Stimulated activated naive CD8-positive, alpha-beta T cell treated with anti-CD3 and anti-CD28 coated beads, Interleukin-15, amount 100 ng/mL, for 72 hours (primary cell): Measurements from ENCODE around the gene MYL12A.

Experiments used
- ATAC-seq: fragments of 150-1000 bp; cut with Tn5 transposase; 2 replicates; pipeline ENCODE4 v1.10.0; 2021; ENCODE audit warnings: mild to moderate bottlenecking, moderate library complexity
- DNase-seq, 2 donors: peaks; one replicate each; pipeline ENCODE4 v3.0.0; 2021 to 2022
- H3K27ac Mint-ChIP-seq, 2 donors: one replicate each; pipeline ENCODE4 v1.8.0; 2022; ENCODE audit warnings: mild to moderate bottlenecking in 2 of 2, mixed read lengths in 2 of 2, moderate library complexity in 2 of 2
- H3K27me3 Mint-ChIP-seq: one replicate; pipeline ENCODE4 v1.8.0; 2022; ENCODE audit warnings: mixed read lengths
- H3K4me1 Mint-ChIP-seq: one replicate; pipeline ENCODE4 v1.8.0; 2022; ENCODE audit warnings: mild to moderate bottlenecking, mixed read lengths
- H3K4me3 Mint-ChIP-seq, 2 donors: one replicate each; pipeline ENCODE4 v1.8.0; 2022; ENCODE audit warnings: mild to moderate bottlenecking in 2 of 2, mixed read lengths in 2 of 2, moderate library complexity in 1 of 2
- H3K9me3 Mint-ChIP-seq, 2 donors: one replicate each; pipeline ENCODE4 v1.8.0; 2022; ENCODE audit warnings: mixed read lengths in 2 of 2

Gene MYL12A

DNA sequence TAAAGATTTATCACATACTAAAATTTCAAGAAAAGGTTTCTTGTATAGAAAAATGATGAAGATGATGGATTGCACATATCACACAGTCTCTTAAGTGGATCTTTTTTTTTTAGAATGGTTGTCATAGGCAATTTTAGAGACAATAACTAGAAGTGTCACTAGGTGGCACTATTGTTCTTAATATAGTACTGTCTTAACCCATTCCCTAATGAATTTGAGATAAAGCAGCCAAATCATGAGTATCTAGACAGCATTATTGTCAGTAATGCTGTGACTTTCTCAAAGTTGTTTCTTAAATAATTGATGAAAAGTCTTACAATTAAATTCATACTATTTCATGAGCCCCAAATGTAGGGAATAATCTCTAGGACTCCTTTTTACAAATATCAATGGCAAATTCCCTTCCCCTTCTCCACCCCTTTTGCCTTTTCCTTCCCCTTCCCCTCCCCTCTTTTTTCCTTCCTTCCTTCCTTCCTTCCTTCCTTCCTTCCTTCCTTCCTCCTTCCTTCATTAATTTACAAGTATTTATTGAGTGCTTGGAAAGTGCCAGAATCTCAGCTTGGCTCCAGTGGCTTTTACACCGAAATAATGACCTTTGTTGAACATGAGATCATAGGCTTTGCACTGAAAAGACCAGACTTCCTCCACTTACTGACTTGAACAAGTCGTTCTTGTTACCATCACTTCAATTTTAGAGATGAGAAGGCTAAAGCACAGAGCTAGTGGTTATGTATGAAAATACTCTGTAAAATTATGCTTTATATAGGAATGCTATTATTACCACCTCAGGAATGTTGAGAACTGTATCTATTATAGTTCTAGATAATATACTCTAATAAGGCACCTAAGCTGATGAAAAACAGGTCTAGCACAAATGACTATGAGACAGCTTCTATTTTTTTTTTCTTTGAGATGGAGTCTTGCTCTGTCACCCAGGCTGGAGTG is 34.1 kb downstream of the MYL12A start:
- DNase-seq (no peak), ATAC-seq (peak; percentile 89)
- no peaks in the 10 kb centered on the region for H3K27me3 Mint-ChIP-seq
- H3K4me1 Mint-ChIP-seq = peaks cover 6% of the 10 kb centered on the region
- no peaks in the 10 kb centered on the region for H3K9me3 Mint-ChIP-seq
- H3K4me3 Mint-ChIP-seq = no peak overlapping the region
- peak overlapping the region in 1 of 2 donors; percentile 25 for H3K27ac Mint-ChIP-seq

- DNase-seq (no peak), ATAC-seq (no peak)
- no peaks in the 10 kb centered on the region for H3K9me3 Mint-ChIP-seq
- no peak overlapping the region for H3K27ac Mint-ChIP-seq
- H3K4me3 Mint-ChIP-seq = no peak overlapping the region
- H3K27me3 Mint-ChIP-seq = no peaks in the 10 kb centered on the region
- no peaks in the 10 kb centered on the region for H3K4me1 Mint-ChIP-seq
Observed at GRCh38 chr18:3283253-3283863, 35.8 kb downstream of the MYL12A start.

GRCh38 chr18:3283908-3284307 is 36.3 kb downstream of the MYL12A start:
- no peak for DNase-seq
- no peaks in the 10 kb centered on the region for H3K9me3 Mint-ChIP-seq
- H3K27me3 Mint-ChIP-seq = no peaks in the 10 kb centered on the region
- H3K27ac Mint-ChIP-seq = no peak overlapping the region
- no peak for ATAC-seq
- H3K4me3 Mint-ChIP-seq = no peak overlapping the region
- H3K4me1 Mint-ChIP-seq = no peaks in the 10 kb centered on the region

GRCh38 chr18:3284501-3284900 is 36.9 kb downstream of the MYL12A start:
- H3K4me3 Mint-ChIP-seq = no peak overlapping the region
- ATAC-seq = no peak
- no peaks in the 10 kb centered on the region for H3K27me3 Mint-ChIP-seq
- no peak for DNase-seq
- no peaks in the 10 kb centered on the region for H3K4me1 Mint-ChIP-seq
- no peaks in the 10 kb centered on the region for H3K9me3 Mint-ChIP-seq
- H3K27ac Mint-ChIP-seq = no peak overlapping the region

DNA sequence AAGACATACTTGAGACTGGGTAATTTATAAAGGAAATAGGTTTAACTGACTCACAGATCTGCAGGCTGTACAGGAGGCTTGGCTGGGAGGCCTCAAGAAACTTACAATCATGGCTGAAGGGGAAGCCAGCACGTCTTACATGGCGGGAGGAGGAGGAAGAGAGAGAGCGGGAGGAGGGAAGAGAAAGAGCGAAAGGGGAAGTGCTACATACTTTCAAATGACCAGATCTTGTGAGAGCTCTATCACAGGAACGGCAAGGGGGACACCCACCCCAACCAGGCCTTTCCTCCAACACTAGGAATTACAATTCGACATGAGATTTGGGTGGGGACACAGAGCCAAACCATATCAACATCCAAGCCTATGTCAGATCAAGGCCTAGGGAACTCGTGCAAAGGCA is 38.6 kb downstream of the MYL12A start:
- ATAC-seq = no peak
- Mint-ChIP-seq H3K9me3 (peaks cover 6 to 7% of the 10 kb centered on the region in 2 donors), H3K4me1 (no peaks in the 10 kb centered on the region), H3K27me3 (no peaks in the 10 kb centered on the region), H3K4me3 (no peak overlapping the region), H3K27ac (no peak overlapping the region)
- no peak for DNase-seq

GRCh38 chr18:3293196-3293951 is 45.8 kb downstream of the MYL12A start:
- H3K9me3 Mint-ChIP-seq = peaks cover 12 to 14% of the 10 kb centered on the region in 2 donors
- no peak overlapping the region for H3K27ac Mint-ChIP-seq
- ATAC-seq = no peak
- H3K27me3 Mint-ChIP-seq = no peaks in the 10 kb centered on the region
- H3K4me3 Mint-ChIP-seq = no peak overlapping the region
- H3K4me1 Mint-ChIP-seq = peaks cover 17% of the 10 kb centered on the region
- no peak for DNase-seq

- H3K27ac Mint-ChIP-seq = no peak overlapping the region
- no peak for ATAC-seq
- no peak for DNase-seq
- H3K27me3 Mint-ChIP-seq = peaks cover 4% of the 10 kb centered on the region
- H3K4me3 Mint-ChIP-seq = no peak overlapping the region
- H3K4me1 Mint-ChIP-seq = peaks cover 17% of the 10 kb centered on the region
- H3K9me3 Mint-ChIP-seq = peaks cover 12 to 14% of the 10 kb centered on the region in 2 donors
Observed at GRCh38 chr18:3294435-3295080, 47.0 kb downstream of the MYL12A start.

DNA sequence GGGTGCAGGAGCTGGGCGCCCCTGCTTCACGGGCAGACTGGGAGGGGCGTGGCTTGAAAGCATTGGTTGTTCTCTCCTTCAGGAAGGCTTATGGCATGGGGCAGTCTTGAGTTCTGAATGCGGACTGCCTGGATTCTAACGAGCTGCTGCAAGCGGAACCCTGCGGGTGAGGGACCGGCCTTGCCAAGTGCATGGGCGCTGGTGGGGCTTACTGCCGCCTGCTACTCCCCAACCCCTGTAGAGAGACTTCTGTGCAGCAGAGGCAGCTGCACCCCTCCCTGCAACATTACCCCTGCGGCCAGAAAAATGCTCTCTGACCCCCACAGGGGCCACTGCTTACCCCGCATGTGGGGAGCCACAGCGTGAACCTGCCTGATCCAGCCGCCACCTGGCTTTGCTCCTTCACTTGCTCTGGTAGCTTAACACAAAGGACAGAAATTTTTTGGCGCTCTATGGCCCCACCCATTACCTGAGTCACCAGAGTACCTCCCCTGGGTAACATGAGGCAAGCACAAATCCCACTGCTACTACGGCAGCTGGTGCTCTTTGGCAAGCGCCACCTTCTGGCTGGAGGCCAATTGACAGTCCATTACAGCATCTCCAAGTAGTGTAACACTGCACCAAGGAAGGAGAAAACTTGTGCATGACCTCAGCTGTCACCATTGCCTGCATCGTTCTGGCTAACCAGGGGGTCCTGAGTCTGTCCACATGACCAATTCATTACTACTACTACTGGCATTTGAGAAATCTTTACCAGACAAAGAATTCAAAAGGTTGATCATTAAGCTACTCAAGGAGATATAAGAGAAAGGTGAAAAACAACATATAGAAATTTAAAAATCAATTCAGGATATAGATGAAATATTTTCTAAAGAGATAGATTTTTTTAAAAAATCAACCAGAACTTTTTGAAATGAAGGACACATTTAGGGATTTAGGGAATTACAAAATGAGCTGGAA is 49.7 kb downstream of the MYL12A start:
- Mint-ChIP-seq H3K27me3 (peaks cover 31% of the 10 kb centered on the region), H3K27ac (peak overlapping the region; percentile 83 to 87), H3K4me3 (peak overlapping the region; percentile 96 to 98), H3K4me1 (peaks cover 17% of the 10 kb centered on the region), H3K9me3 (peaks cover 0 to 4% of the 10 kb centered on the region in 2 donors)
- peak; percentile 90 to 94 for DNase-seq
- peak; percentile 99 for ATAC-seq

DNA sequence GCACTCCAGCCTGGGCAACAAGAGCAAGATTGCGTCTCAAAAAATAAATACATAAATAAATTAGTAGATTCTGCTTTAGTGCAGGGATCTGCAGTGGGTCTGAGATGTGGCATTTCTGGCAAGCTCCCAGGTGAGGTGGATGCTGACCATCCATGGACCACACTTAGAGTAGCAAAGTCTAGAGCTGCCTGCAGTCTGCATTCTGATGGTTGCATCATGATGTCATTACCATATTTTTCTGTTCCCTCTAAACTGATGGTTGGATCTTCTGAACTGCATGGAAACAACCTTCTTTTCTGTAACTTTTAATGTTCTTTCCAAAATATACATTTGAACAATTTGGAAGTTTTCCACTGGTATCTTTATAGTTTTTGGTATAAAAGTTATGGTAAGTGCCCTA is 57.2 kb downstream of the MYL12A start:
- DNase-seq = no peak
- Mint-ChIP-seq H3K27ac (peak overlapping the region in 1 of 2 donors; percentile 84), H3K4me1 (peaks cover 16% of the 10 kb centered on the region), H3K4me3 (no peak overlapping the region), H3K9me3 (no peaks in the 10 kb centered on the region), H3K27me3 (peaks cover 23% of the 10 kb centered on the region)
- no peak for ATAC-seq

DNA sequence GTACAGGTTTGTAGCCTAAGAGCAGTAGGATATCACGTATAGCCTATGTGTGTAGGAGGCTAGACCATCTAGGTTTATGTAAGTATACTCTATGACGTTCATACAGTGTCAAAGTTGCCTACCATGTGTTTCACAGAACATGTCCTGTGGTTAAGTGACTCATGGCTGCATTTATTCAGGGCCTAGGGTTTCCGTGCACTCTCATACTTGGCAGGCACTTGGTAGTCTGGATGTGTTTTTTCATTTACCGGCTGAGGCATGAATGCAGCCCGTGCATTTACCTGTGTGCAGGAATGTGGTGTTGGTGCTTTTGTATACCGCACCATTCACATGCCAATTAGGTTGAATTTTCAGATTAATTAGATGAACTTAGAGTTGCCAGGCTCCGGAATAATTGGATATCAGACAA is 57.8 kb downstream of the MYL12A start:
- peaks cover 18% of the 10 kb centered on the region for H3K27me3 Mint-ChIP-seq
- peaks cover 16% of the 10 kb centered on the region for H3K4me1 Mint-ChIP-seq
- peak overlapping the region; percentile 39 to 54 for H3K4me3 Mint-ChIP-seq
- H3K9me3 Mint-ChIP-seq = no peaks in the 10 kb centered on the region
- ATAC-seq (peak; percentile 100), DNase-seq (peak; percentile 31 to 65)
- H3K27ac Mint-ChIP-seq = peak overlapping the region; percentile 71 to 84
